Measurements from ENCODE around the gene SNCB.

The SNCB gene

GRCh38 chr5:176647843-176648473 lies 17.6 kb upstream of the SNCB start:
- Histone ChIP-seq H3K4me1 (ENCODE audit: control insufficient read depth in 1 of 2, insufficient read depth in 1 of 2, low read depth in 1 of 2, low read length in 1 of 2) (peaks cover 13 to 16% of the 10 kb centered on the region in 2 experiments), H3K36me3 (no peaks in the 10 kb centered on the region), H3K4me3 (ENCODE audit: low read depth in 1 of 2, low read length in 1 of 2) (peak overlapping the region; percentile 62), H3K9me3 (no peaks in the 10 kb centered on the region), H3K27ac (no peak overlapping the region), H3K27me3 (peaks cover 49% of the 10 kb centered on the region)
- TF ChIP-seq CTCF (IDR thresholded peaks at IDR 0.05) = no peak

GRCh38 chr5:176647030-176647842 lies 16.9 kb upstream of the SNCB start, which contains the start of gene TSPAN17:
TSPAN17 (plus strand) TSS chr5:176647484; CDS start chr5:176647616, 132 bp downstream.
- Histone ChIP-seq H3K4me3 (ENCODE audit: low read depth in 1 of 2, low read length in 1 of 2) (peak within 1 kb of the TSS; percentile 62), H3K36me3 (no peaks in the 10 kb centered on the region), H3K27me3 (peaks cover 49% of the 10 kb centered on the region), H3K9me3 (no peaks in the 10 kb centered on the region), H3K27ac (peak within 1 kb of the TSS; percentile 21), H3K4me1 (ENCODE audit: control insufficient read depth in 1 of 2, insufficient read depth in 1 of 2, low read depth in 1 of 2, low read length in 1 of 2) (peaks cover 13 to 16% of the 10 kb centered on the region in 2 experiments)
- TF ChIP-seq CTCF (IDR thresholded peaks at IDR 0.05) = peak; percentile 44

DNA sequence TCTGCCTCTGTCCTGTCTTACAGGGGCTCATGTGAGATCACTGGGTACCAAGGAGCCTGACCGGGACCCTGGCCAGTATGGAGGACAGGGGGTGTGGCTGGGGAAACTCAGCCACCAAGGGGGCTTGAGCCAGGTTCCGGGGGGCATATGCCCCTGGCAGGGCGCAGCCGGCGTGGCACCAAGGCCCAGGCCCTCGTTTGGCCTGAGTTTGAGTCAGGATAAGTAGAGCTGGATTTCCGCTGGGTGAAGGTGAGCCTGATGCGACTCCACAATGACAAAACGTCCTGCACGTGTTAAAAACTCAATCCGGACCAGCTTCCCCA lies 16.3 kb upstream of the SNCB start:
- Histone ChIP-seq H3K4me3 (ENCODE audit: low read depth in 1 of 2, low read length in 1 of 2) (peak overlapping the region; percentile 62), H3K36me3 (no peaks in the 10 kb centered on the region), H3K4me1 (ENCODE audit: control insufficient read depth in 1 of 2, insufficient read depth in 1 of 2, low read depth in 1 of 2, low read length in 1 of 2) (peaks cover 13 to 16% of the 10 kb centered on the region in 2 experiments), H3K9me3 (no peaks in the 10 kb centered on the region), H3K27ac (peak overlapping the region; percentile 21), H3K27me3 (peaks cover 49% of the 10 kb centered on the region)
- no peak for TF ChIP-seq CTCF (IDR thresholded peaks at IDR 0.05)

DNA sequence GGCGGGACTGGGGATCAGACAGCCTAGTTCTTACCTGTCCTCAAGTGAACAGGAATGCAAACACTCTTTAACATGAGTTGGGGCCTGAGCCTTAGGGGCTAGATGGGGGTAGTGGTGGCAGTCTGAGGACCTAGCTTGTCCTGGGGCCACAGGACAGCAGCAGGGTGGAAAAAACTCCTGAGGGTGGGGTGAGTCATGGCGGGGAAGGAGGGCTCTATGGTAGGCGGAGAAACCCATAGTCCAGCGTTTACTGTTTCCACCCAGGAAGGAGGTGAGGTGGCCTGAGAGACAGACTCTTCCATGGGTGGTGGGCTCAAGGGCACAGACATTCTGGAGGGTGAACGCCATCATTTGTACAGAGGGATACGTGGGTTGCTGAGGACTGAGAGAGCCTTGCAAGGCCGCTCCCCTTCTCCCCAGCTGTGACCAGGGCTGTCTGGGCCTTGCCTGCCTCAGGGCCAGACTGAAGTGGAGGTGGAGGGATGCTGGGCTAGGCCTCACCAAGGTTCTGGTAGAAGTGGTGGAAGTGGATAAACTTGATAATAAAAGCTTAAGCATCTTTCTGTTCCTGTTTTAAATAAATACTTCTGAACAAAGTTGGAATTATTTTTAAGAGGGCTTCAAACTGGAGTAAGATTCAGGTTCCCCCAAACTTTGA lies 15.8 kb upstream of the SNCB start:
- peaks cover 13 to 16% of the 10 kb centered on the region in 2 experiments for H3K4me1 ChIP-seq (ENCODE audit: control insufficient read depth in 1 of 2, insufficient read depth in 1 of 2, low read depth in 1 of 2, low read length in 1 of 2)
- H3K4me3 ChIP-seq (ENCODE audit: low read depth in 1 of 2, low read length in 1 of 2) = peak overlapping the region in 1 of 2 experiments; percentile 62
- no peak for TF ChIP-seq CTCF (IDR thresholded peaks at IDR 0.05)
- H3K9me3 ChIP-seq = no peaks in the 10 kb centered on the region
- no peak overlapping the region for H3K27ac ChIP-seq
- peaks cover 49% of the 10 kb centered on the region for H3K27me3 ChIP-seq
- H3K36me3 ChIP-seq = no peaks in the 10 kb centered on the region

GRCh38 chr5:176644878-176645670 lies 14.7 kb upstream of the SNCB start:
- TF ChIP-seq CTCF (IDR thresholded peaks at IDR 0.05) = no peak
- peaks cover 45% of the 10 kb centered on the region for H3K27me3 ChIP-seq
- peaks cover 13 to 16% of the 10 kb centered on the region in 2 experiments for H3K4me1 ChIP-seq (ENCODE audit: control insufficient read depth in 1 of 2, insufficient read depth in 1 of 2, low read depth in 1 of 2, low read length in 1 of 2)
- H3K36me3 ChIP-seq = no peaks in the 10 kb centered on the region
- no peaks in the 10 kb centered on the region for H3K9me3 ChIP-seq
- no peak overlapping the region for H3K27ac ChIP-seq
- no peak overlapping the region for H3K4me3 ChIP-seq (ENCODE audit: low read depth in 1 of 2, low read length in 1 of 2)

Measured in neutrophil (primary cell).